ENCODE results near the gene LAGE3.

The LAGE3 gene

DNA sequence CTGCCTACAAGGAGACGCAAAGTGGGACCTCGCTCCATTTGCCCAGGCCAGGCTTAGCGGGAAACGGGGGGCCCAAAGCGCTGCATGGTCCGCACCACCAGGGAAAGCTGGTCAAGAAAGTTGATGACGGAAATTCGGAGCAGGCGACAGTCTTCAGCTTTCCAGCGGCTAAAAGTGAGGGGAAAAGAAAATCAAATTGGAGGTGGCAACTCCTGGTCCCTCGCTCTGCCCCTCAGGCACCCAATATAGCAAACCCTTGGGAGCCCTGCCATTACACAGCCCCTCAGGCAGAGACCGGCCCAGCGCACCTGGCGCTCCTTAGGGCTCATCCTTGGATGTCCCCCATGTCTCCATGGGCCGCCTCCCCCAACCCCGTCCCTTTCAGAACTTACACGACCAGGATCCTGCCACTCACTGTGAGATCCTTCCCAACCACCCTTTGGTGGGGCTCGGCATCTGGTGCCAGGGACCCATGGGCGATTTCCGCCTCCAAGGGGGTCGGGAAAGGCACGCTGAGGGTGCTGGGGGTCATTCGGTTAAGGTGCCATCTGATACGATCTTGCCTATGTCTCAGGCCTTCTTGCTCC is 1.1 kb downstream of the LAGE3 start:
- DNase-seq (ENCODE audit: low read depth): no peak

DNA sequence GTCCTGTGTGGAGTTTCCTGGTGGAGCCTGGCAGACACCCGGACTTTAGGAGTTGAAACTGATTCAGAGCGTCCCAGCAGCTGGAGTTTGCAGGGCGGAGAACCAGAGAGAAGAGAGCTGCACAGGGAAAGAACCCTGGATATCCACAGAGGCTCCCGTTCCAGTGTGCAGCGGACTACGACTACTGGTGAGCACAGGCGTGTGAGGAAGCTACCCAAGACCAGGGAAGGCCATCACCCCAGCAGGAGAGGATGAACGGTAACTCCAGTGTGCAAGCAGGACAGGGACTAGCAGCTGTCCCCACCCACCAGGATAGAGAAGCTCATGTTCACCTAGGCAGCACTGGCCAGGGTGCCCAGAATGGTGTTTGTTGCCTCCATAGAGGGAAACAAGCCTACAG is 2.3 kb downstream of the LAGE3 start:
- no peak for DNase-seq (ENCODE audit: low read depth)

DNA sequence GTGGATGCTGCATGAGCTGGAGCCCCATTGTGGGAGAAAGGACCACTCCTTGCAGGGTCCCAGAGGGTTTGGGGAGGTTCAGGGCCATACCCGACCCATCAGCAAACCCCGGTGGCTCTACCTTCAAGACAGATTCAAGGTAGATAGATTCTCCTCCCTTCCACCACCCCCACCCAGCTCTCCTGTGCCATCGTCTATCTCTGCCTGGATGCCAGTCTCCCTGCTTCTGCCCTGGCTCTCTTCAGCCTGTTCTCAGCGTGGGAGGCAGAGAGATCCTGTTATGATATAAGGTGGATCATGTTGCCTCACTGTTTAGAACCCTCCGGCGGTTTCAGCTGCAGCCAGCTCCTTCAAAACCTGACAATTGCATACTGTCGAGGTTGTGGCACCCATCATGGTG is 5.4 kb downstream of the LAGE3 start:
- DNase-seq (ENCODE audit: low read depth): no peak

DNA sequence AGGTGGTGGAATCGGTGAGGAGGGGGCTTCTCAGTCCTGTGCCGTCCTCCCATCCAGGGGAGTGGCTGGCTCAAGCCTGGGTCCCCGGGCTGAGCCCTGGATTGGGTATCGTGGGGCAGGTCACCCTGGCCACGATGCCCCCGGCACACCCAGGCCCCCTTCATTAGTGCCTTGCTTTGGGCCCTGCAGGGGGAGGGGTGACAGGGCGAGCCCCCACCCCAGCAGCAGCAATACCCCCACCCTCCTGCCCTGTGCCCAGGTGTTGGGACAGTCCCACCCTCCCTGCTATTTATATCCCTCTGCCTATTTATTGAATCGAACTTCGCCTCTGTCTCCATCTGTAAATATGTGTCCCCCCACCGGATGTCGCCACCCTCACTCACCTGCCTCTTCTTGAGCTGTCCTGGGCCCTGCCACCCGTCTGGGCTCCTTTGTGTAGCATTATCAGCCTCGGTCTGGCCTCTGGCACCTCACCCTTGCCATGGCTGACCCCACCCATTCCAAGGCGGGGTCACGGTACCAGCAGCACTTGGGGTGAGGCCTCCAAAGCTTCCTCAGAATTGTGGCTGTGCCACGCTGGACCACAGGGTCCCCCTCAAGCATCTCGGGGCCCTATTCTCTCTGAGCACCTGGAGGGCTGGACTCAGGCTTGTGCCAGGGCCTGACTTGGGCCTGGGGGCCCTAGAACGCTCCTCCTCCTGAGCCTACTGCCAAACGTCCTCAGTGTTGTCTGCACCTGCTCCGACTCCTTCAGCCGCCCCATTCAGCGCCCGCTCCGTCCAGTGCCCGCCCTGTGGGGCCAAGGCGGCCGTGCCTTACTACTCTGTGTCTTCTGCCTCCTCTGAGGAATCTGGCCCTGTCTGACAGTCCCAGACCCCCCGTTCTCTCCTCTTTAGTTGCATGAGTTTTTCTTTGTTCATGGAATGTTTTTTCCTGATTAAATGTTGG is 6.1 kb downstream of the LAGE3 start:
- DNase-seq (ENCODE audit: low read depth): no peak

DNA sequence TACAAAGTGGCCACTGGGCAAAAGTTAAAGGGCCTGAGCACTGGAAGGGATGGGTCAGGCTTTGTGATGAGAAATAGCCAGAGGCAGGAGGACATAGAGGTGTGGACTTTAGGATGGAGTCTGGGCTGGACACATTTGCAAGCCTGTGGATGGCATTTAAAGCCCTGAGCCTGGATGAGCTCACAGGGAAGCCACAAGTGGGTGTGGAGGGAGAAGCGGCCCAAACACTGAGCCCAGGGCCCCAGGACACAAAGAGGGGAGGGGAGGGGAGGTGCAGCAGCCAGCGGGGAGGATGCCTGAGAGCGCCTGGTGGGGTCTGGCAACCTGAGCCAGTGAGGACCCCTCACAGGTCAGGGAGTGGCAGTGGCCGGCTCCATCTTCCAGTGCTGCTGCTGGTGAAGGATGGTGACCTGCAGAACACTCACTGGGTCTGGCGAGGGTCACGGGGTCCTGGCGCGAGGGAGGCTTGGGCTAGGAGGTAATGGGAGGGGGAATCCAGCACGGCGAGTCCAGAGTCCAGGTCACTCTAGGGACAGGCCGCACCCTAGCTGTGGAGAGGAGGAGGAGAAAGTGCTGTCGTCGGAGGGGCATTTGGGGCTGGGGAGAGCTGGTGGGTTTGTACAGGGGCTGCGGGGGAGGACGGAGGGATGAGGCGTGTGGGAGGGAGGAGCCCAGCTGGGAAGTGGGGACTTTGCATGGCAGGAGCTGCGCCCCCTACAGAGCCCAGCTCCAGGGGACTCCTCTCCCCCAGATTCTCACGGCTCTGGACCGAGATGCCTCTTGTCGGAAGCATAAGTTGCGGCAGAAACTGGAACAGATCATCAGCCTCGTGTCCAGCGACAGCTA is 7.0 kb downstream of the LAGE3 start:
- DNase-seq (ENCODE audit: low read depth): no peak

DNA sequence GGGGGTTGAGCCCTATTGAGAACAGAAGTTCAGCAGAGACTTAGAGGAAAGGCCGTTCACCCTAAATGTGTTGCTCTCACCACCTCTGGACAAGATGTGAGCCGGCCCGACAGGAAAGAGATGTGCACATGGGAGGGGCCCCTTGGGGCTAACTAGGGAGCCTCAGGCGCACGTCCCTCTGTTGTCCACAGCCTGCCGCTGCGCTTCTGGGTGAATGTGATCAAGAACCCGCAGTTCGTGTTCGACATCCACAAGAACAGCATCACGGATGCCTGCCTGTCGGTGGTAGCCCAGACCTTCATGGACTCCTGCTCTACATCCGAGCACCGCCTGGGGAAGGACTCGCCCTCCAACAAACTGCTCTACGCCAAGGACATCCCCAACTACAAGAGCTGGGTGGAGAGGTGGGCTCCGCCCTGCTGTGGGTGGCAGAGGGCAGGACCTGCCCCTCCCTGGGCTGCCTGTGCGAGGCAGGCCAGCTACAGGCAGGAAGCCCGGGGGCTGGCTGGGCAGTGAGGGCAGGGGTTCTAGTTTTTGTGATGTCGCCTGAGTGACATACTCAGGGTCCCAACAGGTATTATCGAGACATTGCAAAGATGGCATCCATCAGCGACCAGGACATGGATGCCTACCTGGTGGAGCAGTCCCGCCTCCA is 8.0 kb downstream of the LAGE3 start:
- no peak for DNase-seq (ENCODE audit: low read depth)

DNA sequence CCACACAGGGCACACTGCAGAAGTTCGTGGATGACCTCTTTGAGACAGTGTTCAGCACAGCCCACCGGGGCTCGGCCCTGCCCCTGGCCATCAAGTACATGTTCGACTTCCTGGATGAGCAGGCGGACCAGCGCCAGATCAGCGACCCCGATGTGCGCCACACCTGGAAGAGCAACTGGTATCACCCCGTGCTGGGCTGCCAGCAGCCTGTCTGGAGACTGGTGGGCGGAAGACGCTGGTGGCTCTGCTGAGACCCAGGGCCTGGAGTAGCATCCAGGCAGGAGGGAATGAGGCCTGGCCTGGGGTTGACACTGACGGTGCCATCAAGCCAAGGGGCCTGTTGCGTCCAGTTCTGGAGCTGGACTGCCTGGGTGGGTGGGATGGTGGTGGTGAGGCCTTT is 8.6 kb downstream of the LAGE3 start:
- DNase-seq (ENCODE audit: low read depth): no peak

DNA sequence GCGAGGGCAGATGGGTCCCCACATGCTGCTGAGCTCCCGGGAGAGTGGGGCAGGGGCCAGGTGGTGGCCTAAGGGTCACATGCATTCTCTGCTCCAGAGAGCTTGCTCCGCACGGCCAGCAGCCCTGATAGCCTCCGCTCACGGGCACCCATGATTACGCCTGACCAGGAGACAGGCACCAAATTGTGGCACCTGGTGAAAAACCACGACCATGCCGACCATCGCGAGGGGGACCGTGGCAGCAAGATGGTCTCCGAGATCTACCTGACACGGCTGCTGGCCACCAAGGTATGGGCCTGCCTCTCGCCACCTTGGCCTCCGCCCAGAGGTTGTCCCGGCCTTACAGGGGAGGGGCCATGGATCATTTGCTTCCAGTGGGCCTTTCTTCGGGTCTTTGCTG is 9.2 kb downstream of the LAGE3 start:
- no peak for DNase-seq (ENCODE audit: low read depth)

DNA sequence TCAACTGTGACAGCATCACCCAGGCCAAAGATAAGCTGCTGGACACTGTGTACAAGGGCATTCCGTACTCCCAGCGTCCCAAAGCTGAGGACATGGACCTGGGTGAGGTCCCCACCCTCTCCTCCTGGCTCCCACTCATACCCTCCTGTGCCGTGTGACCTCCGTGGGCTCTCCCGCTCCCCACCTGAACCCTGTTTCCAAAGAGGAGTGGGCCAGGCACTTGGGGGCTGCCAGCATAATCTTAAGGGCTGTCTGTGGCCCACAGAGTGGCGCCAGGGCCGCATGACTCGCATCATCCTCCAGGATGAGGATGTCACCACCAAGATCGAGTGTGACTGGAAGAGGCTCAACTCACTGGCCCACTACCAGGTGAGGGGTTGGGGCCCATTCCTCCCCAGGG is 10.0 kb downstream of the LAGE3 start:
- DNase-seq (ENCODE audit: low read depth): no peak

DNA sequence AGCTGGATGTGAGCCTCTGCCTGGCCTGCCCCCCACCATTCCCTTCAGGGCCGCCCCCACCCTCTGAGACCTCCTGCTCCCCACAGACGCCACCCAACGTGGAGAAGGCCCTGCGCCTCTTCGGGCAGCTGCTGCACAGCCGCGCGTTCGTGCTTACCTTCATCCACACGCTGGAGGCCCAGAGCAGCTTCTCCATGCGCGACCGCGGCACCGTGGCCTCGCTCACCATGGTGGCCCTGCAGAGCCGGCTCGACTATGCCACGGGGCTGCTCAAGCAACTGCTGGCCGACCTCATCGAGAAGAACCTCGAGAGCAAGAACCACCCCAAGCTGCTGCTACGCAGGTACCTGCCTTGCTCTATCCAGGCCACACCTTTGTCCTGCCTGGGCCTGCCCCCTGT is 10.9 kb downstream of the LAGE3 start:
- DNase-seq (ENCODE audit: low read depth): no peak

DNA sequence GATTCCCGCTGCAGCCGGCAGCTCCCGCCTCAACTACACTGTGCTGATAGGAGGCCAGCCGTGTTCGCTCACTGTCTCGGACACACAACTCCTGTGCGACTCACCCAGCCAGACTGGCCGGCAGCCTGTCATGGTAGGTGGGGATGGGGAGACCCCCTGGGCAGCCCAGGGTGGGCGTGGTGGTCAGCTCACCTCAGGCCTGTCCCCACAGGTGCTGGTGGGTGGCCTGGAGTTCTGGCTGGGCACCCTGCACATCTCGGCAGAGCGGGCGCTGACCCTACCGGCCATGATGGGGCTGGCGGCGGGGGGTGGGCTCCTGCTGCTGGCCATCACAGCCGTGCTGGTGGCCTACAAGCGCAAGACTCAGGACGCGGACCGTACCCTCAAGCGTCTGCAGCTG is 11.5 kb downstream of the LAGE3 start:
- no peak for DNase-seq (ENCODE audit: low read depth)

DNA sequence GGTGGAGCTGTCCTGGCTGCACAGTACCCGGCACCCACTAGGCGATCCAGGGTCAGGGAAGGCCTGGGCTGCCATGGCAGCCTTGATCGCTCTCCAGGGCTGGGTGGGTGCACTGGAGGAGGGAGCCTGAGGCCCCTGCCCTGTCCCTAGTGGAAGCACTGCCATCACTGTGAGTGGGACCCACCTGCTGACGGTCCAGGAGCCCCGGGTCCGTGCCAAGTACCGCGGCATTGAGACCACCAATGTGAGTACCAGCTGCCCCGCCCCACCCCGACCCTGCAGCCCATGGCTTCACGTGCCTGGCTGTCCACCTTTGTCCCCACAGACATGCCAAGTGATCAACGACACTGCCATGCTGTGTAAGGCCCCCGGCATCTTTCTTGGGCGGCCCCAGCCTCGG is 12.2 kb downstream of the LAGE3 start:
- DNase-seq (ENCODE audit: low read depth): no peak

DNA sequence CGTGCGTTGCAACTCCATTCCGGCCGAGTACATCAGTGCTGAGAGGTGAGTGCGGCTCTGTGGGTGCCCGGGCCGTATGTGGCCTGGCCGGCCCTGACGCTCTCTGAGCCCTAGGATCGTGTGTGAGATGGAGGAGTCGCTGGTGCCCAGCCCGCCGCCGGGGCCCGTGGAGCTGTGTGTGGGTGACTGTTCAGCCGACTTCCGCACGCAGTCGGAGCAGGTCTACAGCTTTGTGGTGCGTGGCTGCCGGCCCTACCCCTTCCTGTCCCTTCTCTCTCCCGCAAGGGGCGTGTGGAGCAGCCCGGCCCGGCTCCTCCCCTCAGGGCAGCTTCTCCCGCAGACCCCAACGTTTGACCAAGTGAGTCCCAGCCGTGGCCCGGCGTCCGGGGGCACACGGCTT is 13.0 kb downstream of the LAGE3 start:
- no peak for DNase-seq (ENCODE audit: low read depth)

DNA sequence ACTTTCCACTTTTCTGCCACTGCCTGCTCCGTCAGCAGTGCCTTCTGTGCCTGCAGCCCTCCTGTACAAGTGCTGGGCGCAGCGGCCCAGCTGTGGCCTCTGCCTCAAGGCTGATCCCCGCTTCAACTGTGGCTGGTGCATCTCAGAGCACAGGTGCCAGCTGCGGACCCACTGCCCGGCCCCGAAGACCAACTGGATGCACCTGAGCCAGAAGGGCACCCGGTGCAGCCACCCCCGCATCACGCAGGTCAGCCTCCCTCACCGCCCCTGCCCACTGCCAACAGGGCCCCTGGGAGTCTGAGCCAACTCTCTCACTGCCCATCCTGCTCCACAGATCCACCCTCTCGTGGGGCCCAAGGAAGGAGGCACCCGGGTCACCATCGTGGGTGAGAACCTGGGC is 13.5 kb downstream of the LAGE3 start:
- DNase-seq (ENCODE audit: low read depth): no peak

DNA sequence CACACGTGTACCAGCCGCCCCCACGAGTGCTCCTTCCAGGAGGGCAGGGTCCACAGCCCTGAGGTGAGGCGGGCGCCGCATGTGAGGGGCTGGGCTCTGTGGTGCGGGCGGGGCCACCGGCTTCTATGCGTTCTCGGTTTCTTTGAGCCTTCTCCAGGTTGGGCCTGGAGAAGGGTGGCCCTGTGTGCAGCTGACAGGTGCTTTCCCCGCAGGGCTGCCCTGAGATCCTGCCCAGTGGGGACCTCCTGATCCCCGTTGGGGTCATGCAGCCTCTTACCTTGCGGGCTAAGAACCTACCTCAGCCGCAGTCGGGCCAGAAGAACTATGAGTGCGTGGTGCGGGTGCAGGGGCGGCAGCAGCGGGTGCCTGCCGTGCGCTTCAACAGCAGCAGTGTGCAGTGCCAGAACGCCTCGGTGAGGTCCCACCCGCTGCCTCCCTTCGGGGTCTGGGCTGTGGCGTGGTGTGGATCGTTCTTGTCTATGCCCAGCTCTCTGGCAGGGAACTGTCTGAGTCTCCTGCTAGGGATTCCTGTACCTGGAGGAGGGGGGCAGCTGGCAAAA is 14.2 kb downstream of the LAGE3 start:
- no peak for DNase-seq (ENCODE audit: low read depth)

DNA sequence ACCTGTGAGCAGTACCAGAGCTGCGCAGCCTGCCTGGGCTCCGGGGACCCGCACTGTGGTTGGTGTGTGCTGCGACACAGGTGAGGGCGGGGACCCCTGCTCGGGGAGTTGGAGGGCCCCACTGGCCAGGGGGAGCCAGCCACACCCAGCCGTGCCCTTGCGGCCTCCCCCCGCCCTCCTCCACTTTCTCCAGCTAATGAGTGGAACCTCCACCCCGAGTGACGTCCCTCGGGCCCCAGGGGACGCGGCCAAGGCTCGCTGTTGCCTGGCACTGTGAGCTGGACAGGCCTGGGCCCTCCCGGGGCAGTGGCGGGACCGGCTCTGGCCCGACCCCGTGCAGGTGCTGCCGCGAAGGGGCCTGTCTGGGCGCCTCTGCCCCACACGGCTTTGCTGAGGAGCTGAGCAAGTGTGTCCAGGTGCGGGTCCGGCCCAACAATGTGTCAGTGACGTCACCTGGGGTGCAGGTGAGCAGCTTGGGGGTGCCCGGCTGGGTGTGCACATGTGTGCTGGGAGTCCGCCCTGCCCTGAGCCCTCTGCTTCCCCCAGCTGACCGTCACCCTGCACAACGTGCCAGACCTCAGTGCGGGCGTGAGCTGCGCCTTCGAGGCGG is 15.4 kb downstream of the LAGE3 start:
- DNase-seq (ENCODE audit: low read depth): no peak

DNA sequence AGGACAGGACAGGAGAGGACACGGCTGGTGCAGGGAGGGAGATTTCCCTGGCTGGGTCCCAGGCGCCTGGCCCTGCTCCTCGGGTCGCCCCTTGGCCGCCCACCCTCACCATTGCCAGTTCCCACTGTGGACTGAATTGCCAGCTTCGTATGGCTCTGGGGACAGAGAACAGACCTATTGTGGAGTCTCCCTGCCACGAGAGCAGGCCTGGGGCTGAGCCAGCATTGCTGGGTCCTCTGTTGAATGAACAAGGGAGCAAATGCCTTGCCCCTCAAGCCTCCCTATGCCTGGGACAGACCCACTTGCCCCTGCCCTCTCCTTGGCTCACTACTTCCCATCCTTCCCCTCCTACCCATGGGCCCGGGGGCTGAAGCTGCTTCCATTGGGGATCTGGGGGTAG is 16.7 kb downstream of the LAGE3 start:
- DNase-seq (ENCODE audit: low read depth): no peak

DNA sequence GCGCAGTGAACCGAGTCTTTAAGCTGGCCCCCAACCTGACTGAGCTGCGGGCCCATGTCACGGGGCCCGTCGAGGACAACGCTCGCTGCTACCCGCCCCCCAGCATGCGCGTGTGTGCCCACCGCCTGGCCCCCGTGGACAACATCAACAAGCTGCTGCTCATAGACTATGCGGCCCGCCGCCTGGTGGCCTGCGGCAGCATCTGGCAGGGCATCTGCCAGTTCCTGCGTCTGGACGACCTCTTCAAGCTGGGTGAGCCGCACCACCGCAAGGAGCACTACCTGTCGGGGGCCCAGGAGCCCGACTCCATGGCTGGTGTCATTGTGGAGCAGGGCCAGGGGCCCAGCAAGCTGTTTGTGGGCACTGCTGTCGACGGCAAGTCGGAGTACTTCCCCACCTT is 18.8 kb downstream of the LAGE3 start:
- DNase-seq (ENCODE audit: low read depth): no peak

DNA sequence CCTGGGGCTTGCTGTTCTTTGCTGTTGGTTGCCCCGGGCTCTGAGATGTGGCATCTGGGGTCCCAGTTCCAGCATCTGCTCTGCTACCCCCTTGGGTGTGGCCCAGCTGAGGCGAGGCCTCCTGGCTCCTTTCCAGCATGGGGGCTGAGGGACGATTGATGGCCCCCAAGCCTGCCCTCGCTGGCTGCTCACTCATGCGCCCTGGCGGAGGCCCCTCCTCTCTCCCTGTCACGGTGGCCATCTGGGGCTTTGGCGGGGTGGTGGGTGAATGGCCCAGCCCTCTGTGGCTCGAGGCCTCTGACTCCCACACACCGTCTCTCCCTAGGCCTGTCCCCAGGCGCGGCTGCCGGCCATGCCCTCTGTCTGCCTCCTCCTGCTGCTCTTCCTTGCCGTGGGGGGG is 19.2 kb downstream of the LAGE3 start:
- no peak for DNase-seq (ENCODE audit: low read depth)

DNA sequence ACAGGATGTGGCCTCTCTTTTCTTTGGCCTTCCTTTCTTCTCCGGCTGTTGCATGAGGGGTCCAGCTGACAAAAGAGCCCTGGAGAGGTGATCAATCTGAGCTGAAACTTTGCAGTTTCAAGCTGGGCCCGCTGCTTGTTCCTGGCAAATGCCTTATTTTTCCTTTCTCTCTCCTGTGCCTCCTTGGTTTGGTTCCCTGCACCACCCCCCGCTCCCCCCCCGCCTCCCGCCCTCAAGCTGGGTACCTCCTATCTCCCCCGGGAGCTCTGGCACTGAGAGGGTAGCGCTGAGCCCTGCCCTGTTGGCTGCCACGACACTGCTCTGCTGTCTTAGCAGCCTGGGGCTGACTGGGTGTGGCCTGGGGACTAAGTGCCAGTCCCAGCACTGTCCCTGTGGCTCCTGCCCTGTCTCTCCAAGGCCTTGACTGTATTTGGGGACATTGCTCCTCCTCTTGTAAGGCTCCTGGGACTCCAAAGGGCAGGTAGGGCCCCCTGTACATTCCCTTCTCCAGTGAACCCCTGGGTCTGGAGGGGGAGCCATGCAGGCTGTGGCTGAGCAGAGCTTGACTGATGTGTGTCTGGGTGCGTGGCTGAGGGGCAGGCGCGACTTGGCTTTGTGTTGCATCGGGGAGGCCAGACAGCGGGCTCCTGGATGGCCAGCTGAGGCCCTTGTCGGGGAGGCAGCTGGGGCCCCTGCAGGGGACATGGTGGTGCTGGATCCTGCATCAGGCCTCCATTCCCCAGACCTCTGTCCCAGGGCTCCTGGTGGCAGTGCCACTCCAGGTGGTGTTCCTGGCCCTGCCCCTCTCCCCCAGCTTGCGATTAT is 19.9 kb downstream of the LAGE3 start:
- DNase-seq (ENCODE audit: low read depth): no peak
